Activated naive CD8-positive, alpha-beta T cell (primary cell): ENCODE data around the gene ZNF584.
"Not testable (repeated sequence)": the region's sequence is repeated elsewhere in the genome, so short reads cannot be mapped to it uniquely, and the experiment has no call there.

Experiments used
- H3K27ac Mint-ChIP-seq: one replicate; pipeline ENCODE4 v1.8.0; 2021; ENCODE audit warnings: mixed read lengths
- H3K27me3 Mint-ChIP-seq: one replicate; pipeline ENCODE4 v1.8.0; 2021; ENCODE audit warnings: mixed read lengths
- H3K36me3 Mint-ChIP-seq: one replicate; pipeline ENCODE4 v1.8.0; 2021; ENCODE audit warnings: mixed read lengths
- H3K4me1 Mint-ChIP-seq: one replicate; pipeline ENCODE4 v1.8.0; 2021; ENCODE audit warnings: low read depth, mixed read lengths
- H3K4me3 Mint-ChIP-seq: one replicate; pipeline ENCODE4 v1.8.0; 2021; ENCODE audit warnings: mild to moderate bottlenecking, mixed read lengths
- H3K9me3 Mint-ChIP-seq: one replicate; pipeline ENCODE4 v1.8.0; 2021; ENCODE audit warnings: low read depth, mixed read lengths

The ZNF584 gene

DNA sequence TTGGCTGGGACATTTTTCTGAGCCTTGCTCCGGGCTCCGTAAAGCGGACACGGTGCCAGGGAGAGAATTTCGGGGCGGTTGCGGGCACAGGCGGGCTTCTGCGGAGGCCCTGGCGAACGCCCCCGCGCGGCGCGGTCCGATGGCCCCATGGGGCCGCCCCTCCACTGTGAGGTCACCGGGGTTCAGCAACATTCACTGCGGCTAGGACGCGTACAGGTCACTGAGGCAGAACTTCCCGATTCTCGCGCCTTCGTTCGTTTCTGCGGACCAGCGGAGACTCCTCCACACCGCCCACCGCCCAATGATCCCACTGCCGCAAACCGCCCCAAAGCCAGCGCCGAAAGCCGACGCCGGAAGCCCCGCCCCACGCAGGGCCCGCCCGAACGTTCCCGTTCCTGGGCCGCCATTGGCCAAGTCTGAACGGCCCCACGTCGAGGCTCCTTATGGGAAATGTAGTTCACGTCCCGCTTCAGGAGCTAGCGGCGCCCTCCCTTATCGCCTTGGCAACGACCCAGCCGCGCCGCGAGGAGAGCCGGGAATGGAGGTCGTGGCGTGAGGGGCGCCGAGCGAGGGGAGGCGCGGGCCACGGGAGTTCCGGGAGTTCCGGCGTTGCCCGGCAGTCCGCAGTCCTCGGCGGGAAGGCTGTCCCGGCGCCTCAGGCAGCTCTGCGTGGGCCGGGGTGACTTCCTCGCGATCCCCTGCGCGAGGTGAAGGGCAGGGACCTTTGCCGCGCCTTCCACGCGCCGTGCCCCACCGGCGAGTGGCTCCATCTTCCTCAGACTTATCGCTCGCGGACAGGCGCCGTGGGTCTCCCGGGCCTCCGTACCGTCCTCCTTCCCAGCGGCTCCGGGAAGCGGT is at the start of gene ZNF584:
Gene ZNF584 (plus strand): TSS at position 498 of the 858 bp plus-strand sequence. CDS start 499 bp downstream, outside the sequence.
- H3K27me3 Mint-ChIP-seq, result no peaks in the 10 kb centered on the region
- H3K36me3 Mint-ChIP-seq, result peaks cover 2% of the 10 kb centered on the region
- peaks cover 32% of the 10 kb centered on the region for H3K4me1 Mint-ChIP-seq
- no peaks in the 10 kb centered on the region for H3K9me3 Mint-ChIP-seq
- peak within 1 kb of the TSS; percentile 95 for H3K4me3 Mint-ChIP-seq
- H3K27ac Mint-ChIP-seq, result peak within 1 kb of the TSS; percentile 86

- peaks cover 13% of the 10 kb centered on the region for H3K4me1 Mint-ChIP-seq
- H3K27ac Mint-ChIP-seq, result peak overlapping the region; percentile 96
- no peaks in the 10 kb centered on the region for H3K36me3 Mint-ChIP-seq
- peak overlapping the region; percentile 96 for H3K4me3 Mint-ChIP-seq
- no peaks in the 10 kb centered on the region for H3K27me3 Mint-ChIP-seq
- no peaks in the 10 kb centered on the region for H3K9me3 Mint-ChIP-seq
Observed at GRCh38 chr19:58361900-58362271, 46.6 kb upstream of the ZNF584 start.

GRCh38 chr19:58362272-58362994 is 46.0 kb upstream of the ZNF584 start, which contains the start of gene ZNF497:
Gene ZNF497, minus strand, starts transcription at chr19:58362751. Its CDS starts 5,116 bp downstream, at chr19:58357635.
- Mint-ChIP-seq H3K36me3 (no peaks in the 10 kb centered on the region), H3K4me3 (peak within 1 kb of the TSS; percentile 96), H3K4me1 (peaks cover 13% of the 10 kb centered on the region), H3K27me3 (no peaks in the 10 kb centered on the region), H3K9me3 (no peaks in the 10 kb centered on the region), H3K27ac (peak within 1 kb of the TSS; percentile 96)

- no peaks in the 10 kb centered on the region for H3K9me3 Mint-ChIP-seq
- H3K27me3 Mint-ChIP-seq, result no peaks in the 10 kb centered on the region
- H3K4me3 Mint-ChIP-seq, result no peak overlapping the region
- H3K36me3 Mint-ChIP-seq, result no peaks in the 10 kb centered on the region
- no peak overlapping the region for H3K27ac Mint-ChIP-seq
- H3K4me1 Mint-ChIP-seq, result peaks cover 9% of the 10 kb centered on the region
Observed at GRCh38 chr19:58364146-58364545, 44.3 kb upstream of the ZNF584 start.

DNA sequence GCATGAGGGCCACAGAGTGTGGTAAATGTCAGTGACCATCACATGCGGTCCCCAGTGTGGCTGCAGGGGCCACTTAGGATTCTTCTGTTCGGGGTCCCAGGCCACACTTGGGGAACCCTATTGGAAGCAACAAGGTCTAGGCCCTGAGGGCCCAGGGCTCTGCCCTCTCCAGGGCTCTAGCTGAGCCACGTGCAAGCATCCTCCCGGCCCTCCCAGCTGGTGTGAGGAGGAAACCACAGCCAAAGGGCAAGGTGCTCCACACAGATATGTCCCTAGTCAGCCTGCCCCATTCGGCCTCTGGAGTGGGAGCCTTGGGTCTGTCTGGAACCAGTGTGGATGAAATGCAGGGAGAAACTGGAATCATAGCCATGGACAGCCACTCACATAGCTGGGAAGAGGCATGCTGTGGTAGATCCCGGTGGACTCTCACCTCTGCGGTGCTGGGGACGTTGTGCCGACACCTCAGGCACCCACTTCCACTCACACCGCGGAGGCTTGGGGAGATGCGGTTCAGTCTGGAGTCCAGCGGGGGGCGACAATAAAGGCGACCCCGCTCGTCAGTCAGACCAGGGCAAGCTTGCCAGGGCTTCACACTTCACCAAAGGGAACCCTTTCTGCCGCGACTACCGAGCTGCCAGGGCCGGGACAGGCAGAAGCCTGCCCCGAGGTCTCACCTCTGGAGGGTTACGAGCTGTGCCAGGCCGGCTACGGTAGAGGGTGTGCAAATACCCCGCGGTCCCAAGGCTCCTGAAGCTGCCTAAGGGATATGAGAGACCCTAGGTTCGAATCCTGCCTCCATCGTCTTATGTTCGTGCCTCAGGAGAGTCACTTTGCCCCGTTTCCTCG is 41.6 kb upstream of the ZNF584 start:
- H3K36me3 Mint-ChIP-seq, result no peaks in the 10 kb centered on the region
- H3K27me3 Mint-ChIP-seq, result no peaks in the 10 kb centered on the region
- no peak overlapping the region for H3K4me3 Mint-ChIP-seq
- H3K4me1 Mint-ChIP-seq, result peaks cover 4% of the 10 kb centered on the region
- H3K9me3 Mint-ChIP-seq, result no peaks in the 10 kb centered on the region
- no peak overlapping the region for H3K27ac Mint-ChIP-seq

GRCh38 chr19:58367698-58368454 is 40.6 kb upstream of the ZNF584 start:
- no peak overlapping the region for H3K27ac Mint-ChIP-seq
- H3K36me3 Mint-ChIP-seq, result no peaks in the 10 kb centered on the region
- no peak overlapping the region for H3K4me3 Mint-ChIP-seq
- peaks cover under 1% of the 10 kb centered on the region for H3K4me1 Mint-ChIP-seq
- H3K27me3 Mint-ChIP-seq, result no peaks in the 10 kb centered on the region
- H3K9me3 Mint-ChIP-seq, result no peaks in the 10 kb centered on the region

DNA sequence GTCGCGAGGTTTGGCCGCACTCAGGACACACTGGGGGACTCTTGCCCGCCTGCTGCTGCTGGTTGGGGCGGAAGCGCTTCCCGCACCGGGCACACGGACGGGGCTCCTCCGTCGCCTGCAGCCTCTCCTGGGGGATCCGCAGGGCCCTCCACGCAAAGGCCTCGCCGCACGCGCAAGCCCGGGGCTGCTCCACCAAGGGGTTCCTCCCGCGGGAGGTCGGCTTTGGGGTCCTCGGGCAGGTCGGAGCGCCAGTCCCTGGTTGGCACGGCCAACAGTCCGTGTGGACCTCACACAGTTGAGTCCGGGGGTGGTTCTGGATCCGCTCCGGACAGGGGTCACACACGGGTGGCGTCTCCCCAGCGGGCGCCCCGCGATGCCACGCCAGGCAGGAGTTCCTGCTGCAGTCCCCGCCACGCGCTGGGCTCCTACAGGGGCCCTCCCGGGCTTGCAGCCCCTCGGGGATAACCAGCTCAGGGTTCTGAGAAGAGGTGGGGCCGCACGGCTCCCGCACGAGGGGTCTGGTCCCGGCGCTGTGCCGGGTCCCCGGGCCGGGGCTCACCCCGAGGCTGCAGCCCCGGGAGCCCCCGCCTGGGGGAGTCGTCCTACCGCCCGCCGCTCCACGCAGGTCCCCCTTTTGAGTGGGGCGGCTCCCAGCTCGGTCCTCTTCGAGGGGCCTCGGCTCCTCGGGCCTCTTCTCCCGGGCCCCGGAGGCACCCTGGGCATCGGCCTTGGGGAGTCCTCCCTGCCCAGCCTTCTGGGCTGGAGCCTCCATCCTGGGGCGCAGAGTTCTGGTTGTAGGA is 39.7 kb upstream of the ZNF584 start:
- no peak overlapping the region for H3K27ac Mint-ChIP-seq
- H3K27me3 Mint-ChIP-seq, result no peaks in the 10 kb centered on the region
- no peaks in the 10 kb centered on the region for H3K36me3 Mint-ChIP-seq
- no peaks in the 10 kb centered on the region for H3K4me1 Mint-ChIP-seq
- no peaks in the 10 kb centered on the region for H3K9me3 Mint-ChIP-seq
- no peak overlapping the region for H3K4me3 Mint-ChIP-seq

- Mint-ChIP-seq H3K4me1 (no peaks in the 10 kb centered on the region), H3K4me3 (no peak overlapping the region), H3K9me3 (no peaks in the 10 kb centered on the region), H3K27ac (no peak overlapping the region), H3K36me3 (no peaks in the 10 kb centered on the region), H3K27me3 (no peaks in the 10 kb centered on the region)
Observed at GRCh38 chr19:58372311-58373133, 35.9 kb upstream of the ZNF584 start.

- Mint-ChIP-seq H3K9me3 (no peaks in the 10 kb centered on the region), H3K4me1 (no peaks in the 10 kb centered on the region), H3K27me3 (no peaks in the 10 kb centered on the region), H3K27ac (no peak overlapping the region), H3K36me3 (no peaks in the 10 kb centered on the region), H3K4me3 (no peak overlapping the region)
Observed at GRCh38 chr19:58374200-58374599, 34.2 kb upstream of the ZNF584 start.

GRCh38 chr19:58376724-58377123 is 31.7 kb upstream of the ZNF584 start:
- not testable (repeated sequence) for H3K9me3 Mint-ChIP-seq, H3K27me3 Mint-ChIP-seq, H3K27ac Mint-ChIP-seq, H3K4me3 Mint-ChIP-seq, H3K36me3 Mint-ChIP-seq
- H3K4me1 Mint-ChIP-seq, result peaks cover 15% of the 10 kb centered on the region

- no peaks in the 10 kb centered on the region for H3K27me3 Mint-ChIP-seq
- peak overlapping the region; percentile 95 for H3K27ac Mint-ChIP-seq
- no peaks in the 10 kb centered on the region for H3K36me3 Mint-ChIP-seq
- peaks cover 19% of the 10 kb centered on the region for H3K4me1 Mint-ChIP-seq
- H3K9me3 Mint-ChIP-seq, result no peaks in the 10 kb centered on the region
- H3K4me3 Mint-ChIP-seq, result peak overlapping the region; percentile 96
Observed at GRCh38 chr19:58379246-58379645, 29.2 kb upstream of the ZNF584 start.

DNA sequence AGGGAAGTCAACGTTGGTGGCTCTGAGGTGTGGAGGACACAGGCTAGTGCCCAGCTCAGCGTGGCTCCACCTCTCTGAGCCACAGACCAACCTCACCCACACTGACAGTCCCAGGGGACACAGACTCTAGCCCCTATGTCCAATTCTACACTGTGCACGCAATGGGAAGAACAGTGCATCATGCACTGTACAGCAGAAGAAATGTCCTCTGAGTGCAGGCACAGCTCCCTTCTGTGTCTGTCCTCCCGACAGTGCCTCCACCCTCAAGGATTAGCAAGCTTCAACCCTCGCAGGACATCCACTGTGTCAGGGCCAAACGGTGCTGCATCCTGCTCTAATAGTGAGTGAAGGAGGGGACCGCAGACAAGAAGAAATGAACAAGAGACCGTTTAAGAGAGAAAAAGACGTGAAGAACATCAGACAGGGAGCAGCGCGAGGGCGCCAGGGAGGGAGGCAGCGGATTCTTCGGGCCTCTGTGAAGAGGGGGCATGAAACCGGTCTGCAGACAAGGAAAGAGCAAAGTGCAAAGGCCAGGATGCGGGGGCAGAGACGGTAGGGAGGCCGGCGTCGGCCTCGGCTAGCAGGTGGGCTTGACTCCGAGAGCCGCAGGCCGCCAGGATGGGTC is 28.3 kb upstream of the ZNF584 start:
- Mint-ChIP-seq H3K9me3 (no peaks in the 10 kb centered on the region), H3K27ac (peak overlapping the region; percentile 95), H3K4me3 (peak overlapping the region; percentile 96), H3K36me3 (no peaks in the 10 kb centered on the region), H3K4me1 (peaks cover 21% of the 10 kb centered on the region), H3K27me3 (no peaks in the 10 kb centered on the region)
